PFSK-1 (cell line): ENCODE data around the gene TRIM9.

Experiments
- FOXP2 ChIP-seq: optimal IDR thresholded peaks from 2 replicates; pipeline ENCODE3; 2011; ENCODE audit warnings: borderline replicate concordance, control low read depth, inconsistent platforms; ENCODE audit not compliant: insufficient read depth; ENCODE audit errors: extremely low read length, extremely low read depth
- POLR2AphosphoS5 ChIP-seq: IDR thresholded peaks from 2 replicates; pipeline ENCODE4 v1.6.1; 2012; ENCODE audit warnings: low read depth, mild to moderate bottlenecking, control low read depth, low read length, moderate library complexity
- REST ChIP-seq, 2 experiments: IDR thresholded peaks; 2 replicates each; pipeline versions ENCODE4 v1.6.1 to v1.8.0; 2011 to 2012; ENCODE audit warnings: low read depth in 2 of 2, low read length in 2 of 2, control low read depth in 1 of 2, inconsistent platforms in 1 of 2, mild to moderate bottlenecking in 1 of 2, moderate library complexity in 1 of 2; ENCODE audit not compliant: insufficient read depth in 1 of 2
- SIN3A ChIP-seq: IDR thresholded peaks from 2 replicates; pipeline ENCODE4 v1.6.1; 2012; ENCODE audit warnings: mild to moderate bottlenecking, low read length, moderate library complexity, borderline replicate concordance; ENCODE audit not compliant: insufficient read depth
- TAF1 ChIP-seq: IDR thresholded peaks from 2 replicates; pipeline ENCODE4 v1.6.1; 2012; ENCODE audit warnings: low read length, control low read depth, borderline replicate concordance; ENCODE audit not compliant: insufficient read depth

TRIM9 gene

GRCh38 chr14:51089278-51089677 lies 5.6 kb downstream of the TRIM9 start:
- no peak for TF ChIP-seq SIN3A
- TF ChIP-seq POLR2AphosphoS5 = no peak
- TF ChIP-seq TAF1 = no peak
- no peak for TF ChIP-seq FOXP2
- TF ChIP-seq REST (IDR thresholded peaks at IDR 0.05; ENCODE audit: insufficient read depth in 1 of 2, low read depth in 2 of 2, low read length in 2 of 2) = no peak

GRCh38 chr14:51087031-51087441 lies 7.9 kb downstream of the TRIM9 start:
- TF ChIP-seq TAF1 = no peak
- no peak for TF ChIP-seq FOXP2
- TF ChIP-seq POLR2AphosphoS5 = no peak
- no peak for TF ChIP-seq REST (IDR thresholded peaks at IDR 0.05; ENCODE audit: insufficient read depth in 1 of 2, low read depth in 2 of 2, low read length in 2 of 2)
- TF ChIP-seq SIN3A = no peak

GRCh38 chr14:51086044-51086443 lies 8.9 kb downstream of the TRIM9 start:
- TF ChIP-seq SIN3A (no peak), REST (IDR thresholded peaks at IDR 0.05; ENCODE audit: insufficient read depth in 1 of 2, low read depth in 2 of 2, low read length in 2 of 2) (no peak), FOXP2 (no peak), POLR2AphosphoS5 (no peak), TAF1 (no peak)

GRCh38 chr14:51084962-51085361 lies 9.9 kb downstream of the TRIM9 start:
- TF ChIP-seq FOXP2 = no peak
- no peak for TF ChIP-seq REST (IDR thresholded peaks at IDR 0.05; ENCODE audit: insufficient read depth in 1 of 2, low read depth in 2 of 2, low read length in 2 of 2)
- no peak for TF ChIP-seq TAF1
- no peak for TF ChIP-seq POLR2AphosphoS5
- no peak for TF ChIP-seq SIN3A

GRCh38 chr14:51084507-51084906 lies 10.4 kb downstream of the TRIM9 start:
- TF ChIP-seq FOXP2 (no peak), POLR2AphosphoS5 (no peak)
